GM21786 (cell line): ENCODE results near the gene C11orf24.
"Not testable (repeated sequence)": the region's sequence is repeated elsewhere in the genome, so short reads cannot be mapped to it uniquely, and the experiment has no call there.

Source experiments
- ATAC-seq: cut with Tn5 transposase; IDR thresholded peaks from one replicate; pipeline ENCODE4 v1.9.1; 2021; ENCODE audit not compliant: unreplicated experiment

Gene C11orf24

DNA sequence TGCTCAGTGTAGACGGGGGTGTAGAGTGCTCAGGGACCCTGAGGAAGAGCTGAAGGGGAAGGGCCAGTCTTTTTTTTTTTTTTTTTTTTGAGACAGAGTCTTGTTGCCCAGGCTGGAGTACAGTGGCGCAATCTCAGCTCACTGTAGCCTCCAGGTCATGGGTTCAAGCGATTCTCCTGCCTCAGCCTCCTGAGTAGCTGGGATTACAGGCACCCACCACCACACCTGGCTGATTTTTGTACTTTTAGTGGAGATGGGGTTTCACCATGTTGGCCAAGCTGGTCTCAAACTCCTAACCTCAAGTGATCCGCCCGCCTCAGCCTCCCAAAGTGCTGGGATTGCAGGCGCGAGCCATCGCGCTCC, 27.7 kb upstream of the C11orf24 start:
- ATAC-seq: not testable (repeated sequence)

DNA sequence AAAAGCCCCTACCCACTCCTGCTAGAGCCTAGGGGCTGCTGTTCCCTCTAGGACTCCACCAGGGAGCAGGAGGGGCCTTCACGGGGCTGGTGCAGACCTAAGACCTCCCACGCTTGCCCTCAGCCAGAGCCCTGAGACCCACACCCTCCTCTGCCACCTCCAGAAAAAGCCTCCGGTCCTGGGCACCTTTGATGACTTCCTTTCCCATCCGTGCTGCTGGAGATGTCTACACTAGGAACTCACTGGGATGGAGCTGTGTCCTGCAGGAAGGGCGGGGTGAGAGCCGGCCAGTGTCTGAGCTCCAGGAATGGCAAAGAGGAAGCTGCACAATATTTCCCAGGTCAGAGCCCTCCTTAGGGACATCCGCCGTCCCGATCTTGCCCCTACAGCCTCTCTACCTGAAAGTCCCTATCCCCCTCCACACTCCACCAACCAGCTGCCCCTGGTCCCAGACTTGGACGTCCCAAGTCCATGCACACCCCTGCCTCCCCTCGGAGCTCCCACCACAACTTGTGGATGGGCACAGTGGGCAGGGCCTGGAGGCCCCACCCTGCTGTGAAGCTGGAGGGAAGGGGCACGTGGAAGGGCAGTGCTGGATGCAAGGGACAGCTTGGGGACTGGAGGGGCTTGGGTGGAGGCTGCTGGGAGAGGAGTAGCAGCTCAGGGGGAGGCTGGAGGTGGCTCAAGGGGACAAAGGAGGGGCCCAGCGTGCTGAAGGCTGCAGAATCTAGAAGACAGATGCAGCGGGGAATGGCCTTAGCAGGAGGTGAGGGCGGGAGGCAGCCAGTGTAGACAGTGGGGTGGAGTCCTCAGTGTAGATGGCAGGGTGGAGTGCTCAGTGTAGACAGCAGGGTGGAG, 27.1 kb upstream of the C11orf24 start:
- no peak for ATAC-seq

DNA sequence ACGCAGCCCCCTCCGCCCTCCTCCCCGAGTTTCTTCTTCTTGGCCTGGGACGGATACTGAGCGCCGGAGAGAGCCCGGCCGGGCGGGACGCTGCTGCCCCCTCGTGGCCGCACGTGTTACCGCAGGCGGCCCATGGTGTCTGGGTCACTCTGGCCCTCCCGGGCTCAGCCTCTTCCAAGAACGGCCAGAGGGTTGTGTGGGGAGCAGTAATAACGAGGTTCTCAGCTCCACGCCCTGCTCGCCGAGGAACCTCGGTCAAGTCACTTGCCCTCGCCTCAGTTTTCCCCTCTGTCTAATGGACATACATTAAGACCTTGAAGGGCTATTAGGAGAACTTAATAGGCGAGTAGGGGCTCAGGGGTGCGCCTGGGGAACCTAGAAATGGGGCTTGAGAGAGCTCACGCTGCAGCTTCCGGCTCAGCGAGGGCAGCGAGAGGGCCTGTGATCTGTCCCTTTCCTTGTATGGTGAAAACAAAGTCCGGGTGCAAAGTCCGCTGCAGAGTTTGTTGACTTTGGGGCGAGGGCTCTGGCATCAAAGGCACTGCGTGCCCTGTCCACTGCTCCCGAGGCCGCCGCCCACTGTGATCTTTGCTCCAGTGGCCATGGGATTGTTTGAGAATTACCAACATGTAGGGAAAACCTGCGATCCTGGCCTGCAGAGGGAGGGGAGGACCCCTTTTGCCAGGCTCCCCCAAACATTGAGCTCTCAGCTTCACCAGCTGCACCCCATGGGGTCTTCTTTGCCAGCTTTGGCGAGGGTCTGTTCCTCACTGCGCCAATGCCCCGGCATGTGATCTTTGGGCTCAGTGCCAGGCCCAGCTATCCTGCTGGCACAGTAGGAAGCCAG, 26.3 kb upstream of the C11orf24 start:
- ATAC-seq: no peak

DNA sequence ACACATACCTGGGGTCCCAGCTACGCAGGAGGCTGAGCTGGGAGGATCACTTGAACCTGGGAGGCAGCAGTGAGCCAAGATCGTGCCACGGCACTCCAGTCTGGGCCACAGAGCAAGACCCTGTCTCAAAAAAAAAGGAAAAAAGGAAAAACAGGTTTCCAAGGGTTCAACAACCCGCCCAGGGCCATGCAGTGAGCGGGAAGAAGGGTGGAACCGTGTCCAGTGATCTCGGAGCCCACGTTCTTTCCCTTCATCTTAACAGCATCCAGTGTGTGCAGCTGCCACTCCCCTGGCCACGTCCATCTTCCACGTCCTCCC, 25.7 kb upstream of the C11orf24 start:
- ATAC-seq: no peak

DNA sequence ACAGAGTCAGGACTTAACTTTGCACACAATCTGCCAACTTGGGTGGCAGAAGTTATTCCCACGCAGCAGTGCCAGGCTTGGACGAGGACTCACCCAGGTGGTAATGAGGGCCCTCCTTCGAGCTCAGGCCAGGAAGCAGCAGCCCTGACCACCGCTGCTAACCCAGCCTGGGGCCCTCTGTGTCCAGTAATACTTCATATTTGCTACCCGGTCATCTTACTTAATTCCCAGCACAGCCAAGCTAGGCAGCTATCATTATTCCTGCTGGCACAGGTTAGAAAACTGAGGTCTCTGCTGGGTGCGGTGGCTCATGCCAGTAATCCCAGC, 25.2 kb upstream of the C11orf24 start:
- ATAC-seq: no peak

DNA sequence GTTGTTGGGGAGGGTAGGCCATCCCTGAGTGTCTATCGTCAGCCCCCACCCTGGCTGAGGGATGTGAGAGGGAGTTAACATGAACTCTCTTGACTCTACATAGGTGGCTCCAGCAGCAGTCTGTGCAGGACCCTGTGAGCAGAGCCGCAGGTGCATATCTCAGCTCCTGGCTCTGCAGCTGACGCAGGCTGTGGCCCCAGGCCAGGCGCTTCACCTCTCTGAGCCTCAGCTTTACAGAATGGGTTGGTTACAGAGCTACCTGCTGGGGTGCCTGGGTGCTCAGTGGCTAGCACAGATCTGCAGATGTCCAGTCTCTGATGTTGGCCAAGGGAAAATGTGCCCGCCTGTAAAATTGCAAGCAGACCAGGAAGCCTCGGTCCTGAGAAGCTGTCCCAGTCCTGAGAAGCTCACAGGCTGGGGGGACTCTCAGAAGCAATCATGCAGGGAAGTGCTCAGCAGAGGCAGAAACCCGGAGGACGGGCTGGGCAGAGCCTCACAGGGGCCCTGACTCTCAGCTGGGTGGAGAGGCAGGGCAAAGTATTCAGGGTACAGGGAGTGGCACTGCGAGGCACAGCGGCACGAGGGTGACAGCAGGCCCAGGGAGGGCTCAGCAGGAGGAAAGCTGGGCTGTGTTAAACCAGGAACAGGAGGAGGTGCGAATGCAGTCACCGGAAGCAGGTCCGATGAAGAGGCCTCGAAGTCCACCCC, 24.7 kb upstream of the C11orf24 start:
- ATAC-seq: no peak

DNA sequence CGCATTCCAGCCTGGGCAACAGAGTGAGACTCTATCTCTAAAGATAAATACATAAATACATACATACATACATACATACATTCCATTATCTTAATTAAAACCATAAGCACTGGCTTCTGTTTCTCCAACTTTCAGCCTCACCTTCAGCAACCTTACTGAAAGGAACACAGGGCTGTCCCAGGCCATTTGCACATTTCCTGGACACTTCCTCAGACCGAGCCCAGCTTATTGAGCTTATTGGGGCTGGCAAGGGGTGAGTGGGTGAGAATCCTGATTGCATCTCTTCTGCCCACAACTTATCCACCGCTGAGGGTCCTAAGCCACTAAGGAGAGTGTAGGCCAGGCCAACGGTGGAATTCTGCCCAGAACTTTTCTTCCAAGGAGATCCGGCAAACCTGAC, 24.2 kb upstream of the C11orf24 start:
- no peak for ATAC-seq

DNA sequence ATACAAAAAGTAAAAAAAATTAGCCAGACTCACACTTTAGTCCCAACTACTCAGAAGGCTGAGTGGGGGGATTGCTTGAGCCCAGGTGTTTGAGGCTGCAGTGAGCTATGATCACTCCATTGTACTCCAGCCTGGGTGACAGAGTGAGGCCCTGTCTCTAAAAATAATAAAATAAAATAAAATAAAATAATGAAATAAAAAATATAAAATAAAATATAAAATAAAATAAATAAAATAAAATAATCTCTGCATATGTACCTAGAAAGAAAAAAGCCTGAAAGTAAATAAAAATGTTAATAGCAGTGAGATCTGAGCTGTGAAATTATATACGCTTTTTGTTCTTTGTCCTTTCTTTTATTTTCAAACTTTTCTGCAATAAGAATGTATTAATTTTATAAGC, 23.5 kb upstream of the C11orf24 start:
- ATAC-seq: no peak

DNA sequence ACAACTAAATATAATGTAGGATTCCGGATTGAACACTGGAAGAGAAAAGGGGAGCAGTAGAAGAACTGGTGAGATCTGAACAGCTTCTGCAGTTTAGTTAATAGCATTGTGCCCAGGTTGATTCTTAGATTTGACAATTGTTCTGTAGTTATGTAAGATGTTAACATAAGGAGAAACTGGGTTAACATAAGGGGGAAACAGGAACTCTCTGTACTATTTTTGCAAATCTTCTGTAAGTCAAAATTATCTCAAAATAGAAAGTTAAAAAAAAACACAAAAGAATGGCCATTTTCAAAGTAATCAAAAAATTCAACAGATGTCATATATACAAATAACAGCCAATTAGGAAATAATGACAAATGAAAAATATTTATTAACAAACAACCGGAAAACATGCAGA, 21.9 kb upstream of the C11orf24 start:
- no peak for ATAC-seq

DNA sequence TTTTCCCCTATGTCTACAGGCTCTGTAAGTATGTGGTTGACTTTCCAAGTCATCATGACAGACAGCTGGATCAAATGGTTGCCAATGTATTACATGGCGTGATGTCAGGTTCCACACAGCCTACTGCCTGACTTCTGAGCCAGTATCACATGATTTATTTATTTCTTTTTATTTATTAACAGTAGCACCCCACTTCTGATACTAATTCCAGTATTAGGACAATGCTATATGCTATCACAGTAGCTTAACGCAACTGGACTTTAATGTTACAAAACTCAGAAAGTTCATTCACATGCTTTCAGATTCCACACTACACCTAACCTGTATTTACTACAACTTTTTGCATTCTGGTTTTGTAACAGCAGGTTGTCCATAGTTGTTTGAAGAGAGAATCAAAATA, 17.7 kb upstream of the C11orf24 start:
- ATAC-seq: no peak

DNA sequence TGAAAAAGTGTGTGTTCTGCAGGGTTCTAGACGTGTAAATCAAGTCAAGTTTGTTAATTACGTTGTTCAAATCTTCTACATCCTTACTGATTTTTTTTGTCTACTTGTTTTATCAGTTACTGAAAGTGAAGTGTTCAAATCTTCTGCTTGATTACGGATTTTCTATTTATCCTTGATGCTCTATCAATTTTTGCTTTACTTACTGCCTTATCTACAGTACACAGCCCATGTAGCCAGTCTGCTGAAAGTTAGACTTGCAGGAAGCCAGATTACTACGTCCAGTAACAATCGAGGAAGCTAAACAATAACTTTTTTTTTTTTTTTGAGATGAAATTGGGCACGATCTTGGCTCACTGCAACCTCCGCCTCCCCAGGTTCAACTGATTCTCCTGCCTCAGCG, 15.6 kb upstream of the C11orf24 start:
- no peak for ATAC-seq

DNA sequence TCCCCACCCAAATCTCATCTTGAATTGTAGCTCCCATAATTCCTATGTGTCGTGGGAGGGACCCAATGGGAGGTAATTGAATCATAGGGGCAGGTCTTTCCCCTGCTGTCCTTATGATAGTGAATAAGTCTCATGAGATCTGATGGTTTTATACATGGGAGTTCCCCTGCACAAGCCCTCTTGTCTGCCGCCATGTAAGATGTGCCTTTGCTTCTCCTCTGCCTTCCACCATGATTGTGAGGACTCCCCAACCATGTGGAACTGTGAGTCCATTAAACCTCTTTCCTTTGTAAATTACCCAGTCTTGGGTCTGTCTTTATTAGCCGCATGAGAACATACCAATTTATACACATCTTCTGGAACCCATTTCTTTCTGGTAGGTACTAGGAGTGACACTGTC, 12.8 kb upstream of the C11orf24 start:
- ATAC-seq: not testable (repeated sequence)

DNA sequence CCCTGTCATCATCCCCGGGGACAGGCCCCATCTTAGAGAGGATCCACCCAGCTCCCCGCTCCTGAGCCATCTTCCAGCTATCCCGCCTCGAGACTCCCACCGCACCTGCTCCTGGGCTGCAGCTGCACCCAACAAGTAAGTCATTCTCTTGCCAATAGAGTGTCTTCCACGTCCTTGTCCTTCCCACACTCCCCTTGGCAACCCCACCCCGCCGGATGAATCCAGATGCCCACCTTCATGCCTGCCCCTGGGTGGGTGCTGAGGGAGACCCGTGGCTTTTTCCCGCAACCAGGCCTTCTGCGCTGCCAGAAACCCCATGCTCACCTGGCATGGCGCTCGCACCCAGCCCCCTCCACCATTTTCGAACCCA, 11.1 kb upstream of the C11orf24 start:
- ATAC-seq: no peak

DNA sequence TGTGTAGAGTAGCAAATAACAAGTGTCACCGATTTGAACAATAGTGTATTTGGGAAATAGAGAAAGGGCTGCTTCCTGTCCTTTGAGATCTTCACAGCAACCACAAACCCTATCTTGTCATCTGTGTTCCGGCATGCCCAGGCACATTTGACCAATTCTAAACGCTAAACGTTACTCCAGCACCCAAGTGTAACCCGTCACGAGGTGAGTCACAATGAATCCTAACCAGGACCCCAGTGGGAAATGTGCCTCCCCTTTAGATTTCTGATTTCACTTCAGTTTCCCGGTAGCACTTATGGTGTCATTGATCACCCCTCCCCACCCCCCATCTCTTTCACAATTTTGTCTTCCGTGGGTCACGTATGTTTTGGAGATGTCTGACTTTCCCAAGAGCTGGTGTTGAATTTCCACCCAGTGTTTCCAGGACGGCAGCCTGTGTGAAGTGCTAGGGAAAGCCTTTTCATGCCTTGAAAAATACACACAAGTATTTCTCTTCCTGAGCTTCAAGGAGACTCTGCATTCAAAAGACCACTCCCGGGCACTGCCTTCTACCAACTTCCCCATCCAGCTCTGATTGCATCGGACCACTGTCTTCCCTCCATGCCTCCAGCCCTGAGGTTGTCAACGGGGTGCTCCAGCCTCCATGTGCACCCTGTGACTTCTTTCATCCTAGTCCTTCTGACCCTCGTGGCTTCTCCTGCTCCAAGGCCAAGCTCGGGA, 10.5 kb upstream of the C11orf24 start:
- no peak for ATAC-seq

DNA sequence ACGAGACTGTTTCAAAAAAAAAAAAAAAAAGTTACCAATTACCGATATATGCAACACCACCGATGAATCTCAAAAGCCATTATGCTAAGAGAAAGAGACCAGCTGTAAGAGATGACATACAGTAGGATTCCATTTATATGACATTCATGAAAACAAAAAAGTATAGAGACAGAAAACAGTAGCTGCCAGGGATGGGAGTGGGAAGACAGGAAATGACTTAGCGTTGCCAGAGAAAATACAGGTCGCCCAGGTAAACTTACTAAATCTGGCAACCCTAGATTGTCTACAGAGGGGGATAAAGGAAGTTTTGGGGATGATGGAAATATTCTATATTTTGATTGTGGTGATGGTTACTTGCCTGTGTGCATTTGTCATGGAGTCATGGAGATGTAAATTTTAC, 7.9 kb upstream of the C11orf24 start:
- ATAC-seq: no peak

DNA sequence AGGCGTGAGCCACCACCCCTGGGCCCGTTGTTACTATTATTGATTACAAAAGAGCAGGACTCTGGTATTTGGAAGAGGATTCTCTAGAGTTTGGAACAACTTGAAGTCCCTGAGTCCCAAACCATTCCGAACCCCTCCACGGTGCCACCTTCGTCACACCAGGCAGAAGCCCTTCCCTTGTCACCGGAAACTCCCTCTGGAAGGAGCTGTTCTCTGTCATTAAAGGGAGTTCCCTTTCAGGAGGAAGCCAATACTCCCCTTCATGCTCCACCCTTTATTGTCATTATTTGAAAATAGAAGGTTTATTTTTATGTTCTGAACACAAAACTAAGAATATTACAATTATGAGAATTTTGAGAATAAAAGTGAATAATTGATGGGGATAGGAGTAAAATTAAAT, 5.1 kb upstream of the C11orf24 start:
- ATAC-seq: no peak

DNA sequence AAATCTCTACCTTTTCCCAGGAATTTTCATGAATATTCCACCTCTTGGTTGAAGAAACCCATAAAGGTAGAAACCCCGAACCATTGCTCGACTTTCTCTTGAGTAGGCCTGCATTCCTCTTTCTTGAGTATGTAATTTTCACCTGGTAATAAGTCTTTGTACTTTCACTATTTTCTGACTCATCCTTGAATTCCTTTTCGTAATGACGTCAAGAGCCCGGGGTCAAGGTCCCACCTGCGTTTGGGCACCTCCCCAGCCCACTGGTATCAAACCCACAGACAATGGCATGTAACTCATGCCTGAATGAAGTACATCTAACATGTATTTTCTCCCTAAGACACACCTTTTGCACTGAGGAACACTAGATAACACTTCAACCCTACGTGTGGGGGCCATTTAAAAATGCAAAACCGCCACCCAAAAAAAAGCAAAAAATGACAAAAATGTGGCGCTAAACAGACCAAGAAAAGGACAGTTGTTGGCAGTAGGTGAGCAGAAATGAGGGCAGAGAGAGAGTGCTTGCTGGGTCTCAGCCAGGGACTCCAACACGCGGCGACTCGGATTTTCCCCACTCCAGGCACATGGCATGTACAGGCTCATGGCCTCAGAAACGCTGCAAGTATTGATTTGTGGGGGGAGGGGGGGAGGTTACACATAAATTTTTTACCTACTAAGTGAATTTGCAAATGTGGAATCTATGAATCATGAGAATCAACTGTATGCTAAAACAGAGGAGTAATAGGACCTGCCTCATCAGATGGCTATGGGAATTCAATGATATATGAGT, 4.1 kb upstream of the C11orf24 start:
- ATAC-seq: no peak

DNA sequence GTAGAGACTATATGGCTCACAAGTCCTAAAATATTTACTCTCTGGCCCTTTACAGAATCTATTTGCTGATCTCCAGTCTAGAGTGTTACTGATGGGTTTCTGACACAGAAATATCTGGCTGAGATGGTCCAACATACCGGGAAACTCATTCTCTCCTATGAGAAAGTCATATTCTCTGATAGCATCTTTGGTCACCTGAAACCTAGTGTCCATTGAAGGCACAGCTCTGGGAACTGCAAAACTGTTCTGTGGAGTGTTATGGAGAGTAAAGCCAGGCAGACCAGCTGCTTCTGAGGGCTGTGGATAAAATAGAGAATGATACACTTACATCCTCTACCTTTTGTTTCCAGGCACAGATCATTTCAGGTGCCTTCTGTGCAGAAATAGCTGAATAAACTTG, 2.5 kb upstream of the C11orf24 start:
- ATAC-seq: no peak

DNA sequence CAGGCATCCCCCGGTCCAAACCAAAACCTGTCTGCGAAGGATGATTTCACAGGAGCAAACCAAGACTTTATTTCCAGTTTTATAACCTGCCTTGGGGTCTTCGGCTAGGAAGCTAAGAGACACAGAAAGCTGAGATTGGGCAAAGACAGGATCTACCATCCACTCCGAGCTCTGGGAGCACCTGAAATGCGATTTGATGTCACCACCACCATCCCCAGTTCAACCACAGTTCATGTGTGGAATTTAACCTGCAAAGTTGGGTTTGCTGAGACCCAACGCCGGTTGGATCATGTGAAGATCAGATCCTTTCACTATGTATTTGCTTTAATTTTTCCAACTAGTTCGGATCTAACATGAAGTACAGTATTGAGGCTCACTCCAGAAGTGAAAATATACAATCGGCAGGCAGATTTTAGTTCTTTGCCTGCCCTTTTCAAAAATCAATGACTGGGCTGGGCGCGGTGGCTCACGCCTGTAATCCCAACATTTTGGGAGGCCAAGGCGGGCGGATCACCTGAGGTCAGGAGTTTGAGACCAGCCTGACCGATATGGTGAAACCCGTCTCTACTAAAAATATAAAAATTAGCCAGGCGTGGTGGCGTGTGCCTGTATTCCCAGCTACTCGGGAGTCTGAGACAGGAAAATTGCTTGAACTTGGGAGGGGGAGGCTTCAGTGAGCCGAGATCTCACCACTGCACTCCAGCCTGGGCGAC, 1.4 kb upstream of the C11orf24 start:
- no peak for ATAC-seq
